IPS DF 19.7 (cell line): ENCODE data around the gene FAM20A.
"Not testable (repeated sequence)": the region's sequence is repeated elsewhere in the genome, so short reads cannot be mapped to it uniquely, and the experiment has no call there.

Experiments used
- DNase-seq: peaks from one replicate; pipeline ENCODE4 v3.0.0-alpha.2; 2013; ENCODE audit warnings: low read depth, low spot score

The FAM20A gene

GRCh38 chr17:68589086-68589485, 12.1 kb downstream of the FAM20A start:
- DNase-seq = no peak

DNA sequence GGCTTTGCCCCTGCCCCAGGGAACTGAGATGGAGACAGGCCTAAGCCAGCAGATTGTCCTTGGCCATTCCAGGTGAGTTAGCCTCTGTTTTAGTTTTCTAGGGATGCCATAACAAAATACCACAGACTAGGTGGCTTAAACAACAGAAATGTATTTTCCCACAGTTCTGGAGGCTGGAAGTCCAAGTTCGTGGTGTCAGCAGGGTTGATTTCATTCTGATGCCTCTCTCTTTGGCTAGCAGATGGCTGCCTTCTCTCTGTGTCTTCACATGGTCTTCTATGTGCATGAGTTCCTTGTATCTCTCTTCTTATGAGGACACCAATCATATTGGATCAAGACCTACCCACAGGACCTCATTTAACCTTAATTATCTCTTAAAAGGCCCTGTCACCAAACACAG, 12.8 kb downstream of the FAM20A start:
- DNase-seq = no peak

- DNase-seq = no peak
These were observed 13.3 kb downstream of the FAM20A start for GRCh38 chr17:68587847-68588246.

- no peak for DNase-seq
These were observed 14.1 kb downstream of the FAM20A start for GRCh38 chr17:68587026-68587425.

GRCh38 chr17:68585643-68586042, 15.5 kb downstream of the FAM20A start:
- DNase-seq = no peak

- DNase-seq = no peak
These were observed 16.4 kb downstream of the FAM20A start for GRCh38 chr17:68584581-68585303.

DNA sequence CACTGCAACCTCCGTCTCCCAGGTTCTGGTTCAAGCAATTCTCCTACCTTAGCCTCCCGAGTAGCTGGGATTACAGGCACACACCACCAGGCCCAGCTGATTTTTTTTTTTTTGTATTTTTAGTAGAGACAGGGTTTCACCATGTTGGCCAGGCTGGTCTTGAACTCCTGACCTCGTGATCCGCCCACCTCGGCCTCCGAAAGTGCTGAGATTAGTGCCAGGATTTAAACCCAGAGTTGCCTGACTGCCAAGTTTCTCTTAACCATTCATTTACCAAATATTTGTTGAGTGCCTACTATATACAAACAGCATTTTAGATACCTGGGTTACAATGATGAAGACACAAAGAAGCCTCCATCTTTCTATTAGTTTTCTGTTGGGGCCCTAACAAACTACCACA, 18.3 kb downstream of the FAM20A start:
- DNase-seq = not testable (repeated sequence)

DNA sequence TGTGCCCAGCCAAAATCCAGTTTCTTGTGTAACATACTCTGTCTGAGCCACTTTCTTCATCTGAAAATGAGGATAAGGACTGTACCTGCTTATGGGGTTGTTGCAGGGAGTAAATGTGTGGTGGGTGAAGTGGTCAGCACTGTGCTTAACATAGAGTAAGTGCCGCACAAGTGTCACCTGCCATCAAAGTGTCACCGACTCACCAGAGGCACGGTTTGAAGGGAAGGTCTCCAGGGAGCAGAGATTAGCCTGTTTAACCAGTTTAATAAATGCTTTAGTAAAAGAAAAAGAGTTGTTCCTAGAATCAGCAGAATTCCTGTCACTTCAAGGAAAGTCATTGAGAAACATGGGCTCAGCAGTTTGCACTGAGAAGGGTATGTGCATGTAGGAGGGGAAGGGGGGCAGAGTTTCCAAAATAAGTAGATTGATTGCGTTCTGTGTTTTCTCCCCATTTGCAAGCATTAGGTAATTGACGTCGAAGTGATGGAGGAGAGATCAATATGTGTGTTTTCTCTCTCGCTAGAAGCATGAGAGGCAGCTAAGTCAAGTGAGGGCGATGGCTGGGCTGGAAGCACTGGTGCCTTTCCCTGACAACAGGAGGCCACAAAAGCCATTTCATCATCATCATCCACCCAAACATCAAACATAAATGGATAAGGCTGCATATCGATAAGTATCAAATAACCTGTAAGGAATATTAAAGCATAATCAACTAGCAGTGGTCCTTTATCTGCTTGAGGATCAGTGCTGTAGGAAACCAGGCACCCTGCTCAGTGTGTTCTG, 19.1 kb downstream of the FAM20A start:
- no peak for DNase-seq

DNA sequence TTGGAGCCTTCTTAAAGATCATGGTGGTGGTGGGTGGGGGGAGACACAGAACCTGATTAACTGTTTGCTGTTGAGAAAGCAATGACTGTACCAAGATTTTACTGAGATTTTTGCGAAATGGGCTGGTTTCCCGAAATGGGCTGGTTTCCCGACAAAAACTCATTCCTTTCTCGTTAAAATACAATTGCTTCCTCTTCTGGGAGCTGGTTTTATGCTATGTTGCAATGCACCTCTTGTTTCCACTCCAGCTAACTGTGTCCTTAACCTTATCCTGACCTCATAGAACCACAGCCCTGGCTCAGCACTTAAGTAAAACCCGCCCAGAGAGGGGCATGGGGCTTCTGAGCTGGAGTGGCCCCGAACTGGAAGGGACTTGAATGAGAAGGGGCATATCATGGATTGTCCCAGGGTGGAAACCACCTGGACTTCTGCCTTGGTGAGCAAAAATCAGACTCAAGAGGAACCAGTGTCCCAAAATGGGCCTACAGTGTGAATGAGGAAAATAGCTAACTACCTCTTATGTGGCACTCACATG, 20.9 kb downstream of the FAM20A start:
- DNase-seq = no peak

DNA sequence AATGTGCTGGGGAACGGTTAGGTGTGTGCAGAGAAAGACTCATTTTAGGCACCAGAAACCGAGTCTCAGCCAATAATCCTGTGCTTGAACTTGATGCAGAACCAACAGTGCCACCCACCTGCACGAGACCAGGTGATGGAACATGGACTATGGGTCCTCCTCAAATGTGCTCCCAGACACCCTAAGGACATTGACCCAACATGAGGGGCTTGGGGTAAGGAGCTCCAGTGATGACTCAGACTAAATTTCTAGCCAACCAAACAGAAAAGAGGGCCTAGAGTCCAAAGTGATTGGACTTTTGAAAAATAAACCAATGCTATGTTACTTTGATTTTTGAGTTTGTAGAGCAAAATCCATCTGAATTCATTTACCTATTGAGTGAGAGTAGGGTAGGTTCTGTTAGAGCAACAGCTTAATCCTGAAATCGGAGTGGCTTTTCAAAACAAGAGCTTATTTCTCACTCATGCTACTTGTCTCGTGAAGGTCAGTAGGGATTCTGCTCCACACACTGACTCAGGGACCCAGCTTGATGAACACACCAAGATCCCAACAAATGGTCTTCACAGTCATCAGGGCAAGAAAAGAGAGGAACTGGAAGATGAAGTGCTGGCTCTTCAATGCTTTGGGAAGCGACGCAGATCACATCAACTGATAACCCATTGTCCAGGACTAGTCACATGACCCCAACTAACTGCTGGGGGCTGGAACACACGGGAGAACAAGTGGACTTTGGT, 21.8 kb downstream of the FAM20A start:
- no peak for DNase-seq

DNA sequence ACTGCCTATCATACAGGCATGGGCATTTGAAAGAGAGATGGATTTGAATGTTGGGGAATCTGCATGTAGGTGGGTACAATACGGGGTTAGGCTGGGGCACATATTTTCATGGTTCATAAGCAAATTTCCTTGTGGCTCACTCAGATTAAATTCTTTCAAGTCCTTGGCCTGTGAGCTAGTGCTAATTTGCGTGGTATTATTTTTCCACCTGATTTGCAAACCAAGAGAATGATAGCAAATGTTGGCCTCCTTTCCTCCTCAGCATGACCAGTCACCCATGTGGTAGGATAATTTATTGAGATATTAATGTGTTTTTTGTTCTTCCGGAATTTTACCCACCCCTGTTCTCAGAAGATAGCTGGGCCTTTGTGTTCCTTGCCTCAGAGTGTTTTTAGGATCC, 22.9 kb downstream of the FAM20A start:
- DNase-seq = no peak

GRCh38 chr17:68577497-68577821, 23.7 kb downstream of the FAM20A start:
- DNase-seq = no peak

- no peak for DNase-seq
These were observed 24.2 kb downstream of the FAM20A start for GRCh38 chr17:68576811-68577496.

DNA sequence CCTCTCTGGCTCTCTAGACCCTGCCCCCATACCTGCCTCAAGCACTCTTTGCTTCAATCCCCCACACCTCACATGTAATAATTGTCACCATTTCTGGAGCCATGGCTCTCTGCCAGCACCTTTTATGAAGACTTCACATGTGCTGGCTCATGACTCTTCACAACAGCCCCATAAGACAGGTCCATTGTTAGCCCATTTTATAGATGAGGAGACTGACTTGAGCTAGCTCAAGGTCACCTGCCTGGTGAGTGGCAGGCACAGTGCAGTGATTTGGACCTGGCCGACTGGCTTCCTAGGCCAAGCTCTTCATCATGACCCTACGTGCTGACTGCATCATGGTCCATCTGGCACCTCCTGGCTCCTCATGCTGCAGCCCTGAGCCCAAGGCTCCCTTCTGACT, 25.0 kb downstream of the FAM20A start:
- no peak for DNase-seq

GRCh38 chr17:68573338-68573737, 27.8 kb downstream of the FAM20A start:
- no peak for DNase-seq

GRCh38 chr17:68572138-68572842, 28.9 kb downstream of the FAM20A start:
- DNase-seq = no peak

GRCh38 chr17:68570526-68570925, 30.6 kb downstream of the FAM20A start:
- DNase-seq = no peak

GRCh38 chr17:68569346-68569745, 31.8 kb downstream of the FAM20A start:
- DNase-seq = no peak

GRCh38 chr17:68568581-68568980, 32.6 kb downstream of the FAM20A start:
- DNase-seq = no peak

- no peak for DNase-seq
These were observed 33.6 kb downstream of the FAM20A start for GRCh38 chr17:68567581-68567980.

DNA sequence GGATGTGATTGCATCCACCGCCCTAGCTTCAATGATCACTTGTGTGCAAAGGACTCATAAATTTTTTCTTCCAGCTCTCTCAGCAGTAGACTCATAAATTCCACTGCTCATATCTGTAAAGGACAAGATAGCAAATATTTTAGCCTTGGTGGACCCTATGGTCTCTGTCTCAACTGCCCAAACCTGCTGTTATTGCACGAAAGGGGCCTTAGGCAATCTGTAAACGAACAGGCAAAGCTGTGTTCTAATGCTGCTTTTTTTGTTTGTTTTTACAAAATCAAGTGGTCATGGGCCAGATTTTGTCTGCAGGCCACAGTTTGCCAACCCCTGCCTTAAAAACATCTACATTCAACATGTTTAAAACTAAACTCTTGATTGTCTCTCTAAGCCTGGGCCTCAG, 34.1 kb downstream of the FAM20A start:
- DNase-seq = no peak
